Measurements from ENCODE around the gene REXO5. TPM values are rescaled to one million over a fixed set of nuclear protein-coding genes. Genes with fewer than 3 reads are reported as not detected.

Gene REXO5
- total and polyA plus RNA-seq, 9 donors: 0.73 to 7.6 (median 3.5) TPM

GRCh38 chr16:20871941-20872815 is 65.9 kb downstream of the REXO5 start:
- no peaks in the 10 kb centered on the region for H3K9me3 ChIP-seq
- no peak overlapping the region for H3K27ac ChIP-seq
- no peaks in the 10 kb centered on the region for H3K27me3 ChIP-seq
- no peaks in the 10 kb centered on the region for H3K36me3 ChIP-seq
- H3K4me3 ChIP-seq: no peak overlapping the region
- intact Hi-C loops (cut with DNase I): no loop called here
- peaks cover 10% of the 10 kb centered on the region for H3K4me1 ChIP-seq (ENCODE audit: insufficient read depth)
- 62 to 82% (median 76%) methylated on average over 9 of the region's 9 CpGs for WGBS, 3 donors
- no peak for DNase-seq
- TF ChIP-seq CTCF (IDR thresholded peaks at IDR 0.05) (no peak), EP300 (IDR thresholded peaks at IDR 0.05) (no peak), POLR2A (IDR thresholded peaks at IDR 0.05) (no peak)

GRCh38 chr16:20873331-20873730 is 67.0 kb downstream of the REXO5 start:
- no peaks in the 10 kb centered on the region for H3K27me3 ChIP-seq
- H3K27ac ChIP-seq: no peak overlapping the region
- 92 to 100% (median 97%) methylated on average over 3 of the region's 3 CpGs for WGBS, 3 donors
- no peak for TF ChIP-seq EP300 (IDR thresholded peaks at IDR 0.05)
- TF ChIP-seq POLR2A (IDR thresholded peaks at IDR 0.05): no peak
- TF ChIP-seq CTCF (IDR thresholded peaks at IDR 0.05): no peak
- H3K4me1 ChIP-seq (ENCODE audit: insufficient read depth): peaks cover 9% of the 10 kb centered on the region
- no peaks in the 10 kb centered on the region for H3K9me3 ChIP-seq
- intact Hi-C loops (cut with DNase I): no loop called here
- H3K4me3 ChIP-seq: no peak overlapping the region
- no peak for DNase-seq
- no peaks in the 10 kb centered on the region for H3K36me3 ChIP-seq

DNA sequence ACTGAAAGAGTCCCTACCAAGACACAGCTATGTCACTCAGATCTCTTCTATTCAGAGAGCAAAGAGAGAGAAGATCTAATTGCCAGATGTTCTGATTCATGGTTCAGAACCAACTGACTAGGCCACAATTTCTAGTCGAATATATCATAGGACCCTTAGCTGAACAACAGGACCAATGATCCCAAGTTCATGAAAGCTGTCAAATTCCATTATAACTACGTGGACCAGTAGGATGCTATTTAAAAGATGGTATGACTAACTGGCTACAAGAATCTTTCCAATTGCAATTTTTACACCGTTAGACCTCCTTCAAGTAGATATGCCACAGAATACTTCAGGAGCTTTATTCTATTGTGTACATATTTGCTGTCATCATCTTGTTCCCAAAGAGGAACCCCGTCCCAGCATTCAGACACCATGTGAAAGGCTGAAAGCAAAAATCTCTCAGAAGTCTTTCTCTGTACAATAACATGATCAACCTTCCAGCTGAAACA is 67.8 kb downstream of the REXO5 start:
- H3K4me3 ChIP-seq: no peak overlapping the region
- 92 to 96% (median 96%) methylated on average over 4 of the region's 4 CpGs for WGBS, 3 donors
- DNase-seq: no peak
- TF ChIP-seq CTCF (IDR thresholded peaks at IDR 0.05) (no peak), EP300 (IDR thresholded peaks at IDR 0.05) (no peak), POLR2A (IDR thresholded peaks at IDR 0.05) (no peak)
- H3K36me3 ChIP-seq: no peaks in the 10 kb centered on the region
- intact Hi-C loops (cut with DNase I): no loop called here
- H3K4me1 ChIP-seq (ENCODE audit: insufficient read depth): peaks cover 4% of the 10 kb centered on the region
- H3K9me3 ChIP-seq: no peaks in the 10 kb centered on the region
- no peaks in the 10 kb centered on the region for H3K27me3 ChIP-seq
- H3K27ac ChIP-seq: no peak overlapping the region

DNA sequence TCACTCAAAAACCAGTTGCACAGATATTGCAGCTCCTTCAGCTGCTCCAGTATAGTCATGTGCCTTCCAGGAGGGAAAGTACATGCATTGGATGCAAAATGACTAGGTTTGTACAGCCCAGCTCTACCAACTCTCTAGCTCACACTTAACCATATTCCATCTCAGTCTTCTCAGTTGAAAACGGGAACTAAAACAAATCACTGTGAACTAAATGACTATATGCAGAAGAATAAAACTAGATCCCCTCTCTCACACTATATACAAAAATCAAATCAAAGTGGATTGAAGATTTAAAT is 69.0 kb downstream of the REXO5 start:
- Histone ChIP-seq H3K4me1 (ENCODE audit: insufficient read depth) (peaks cover 6% of the 10 kb centered on the region), H3K9me3 (no peaks in the 10 kb centered on the region), H3K27ac (no peak overlapping the region), H3K4me3 (no peak overlapping the region), H3K36me3 (no peaks in the 10 kb centered on the region), H3K27me3 (no peaks in the 10 kb centered on the region)
- DNase-seq: no peak
- WGBS, 3 donors: 92 to 98% (median 95%) methylated on average over 1 of the region's 1 CpG
- TF ChIP-seq POLR2A (IDR thresholded peaks at IDR 0.05) (no peak), EP300 (IDR thresholded peaks at IDR 0.05) (no peak), CTCF (IDR thresholded peaks at IDR 0.05) (no peak)
- intact Hi-C loops (cut with DNase I): no loop called here

Measured in ovary (tissue), 9 donors.